Keratinocyte (primary cell): ENCODE results near the gene GEMIN5. TPM values are rescaled to one million over a fixed set of nuclear protein-coding genes. Genes with fewer than 3 reads are reported as not detected.

Experiments used
- DNase-seq: peaks from one replicate; pipeline ENCODE4 v3.0.0-alpha.2; 2011; ENCODE audit warnings: low read depth, missing footprints, low spot score
- FAIRE-seq: peaks from 2 replicates; lab custom pipeline; 2011; peaks lifted over from hg19 to GRCh38; lab: Jason Lieb, UNC
- H2AFZ ChIP-seq: 2 replicates; pipeline ENCODE4 v1.6.0; 2012; ENCODE audit warnings: low read length, control low read depth, inconsistent platforms; ENCODE audit not compliant: control insufficient read depth
- H3K27ac ChIP-seq: 2 replicates; pipeline ENCODE4 v1.5.1; 2011; ENCODE audit warnings: low read length; ENCODE audit not compliant: control insufficient read depth, insufficient read depth
- H3K27me3 ChIP-seq: 3 replicates; pipeline ENCODE4 v1.6.0; 2011; ENCODE audit warnings: low read length; ENCODE audit not compliant: control insufficient read depth, insufficient read depth; ENCODE audit errors: extremely low read depth
- H3K36me3 ChIP-seq, 2 experiments: 2 replicates in 1 of 2; 3 replicates in 1 of 2; pipeline ENCODE4 v1.5.1; 2011; ENCODE audit warnings: low read length in 2 of 2, mild to moderate bottlenecking in 1 of 2; ENCODE audit not compliant: control insufficient read depth in 2 of 2, insufficient read depth in 2 of 2; ENCODE audit errors: extremely low read depth in 1 of 2
- H3K4me1 ChIP-seq: 3 replicates; pipeline ENCODE4 v1.5.1; 2011; ENCODE audit warnings: low read length; ENCODE audit not compliant: control insufficient read depth, insufficient read depth; ENCODE audit errors: extremely low read depth
- H3K4me2 ChIP-seq: 3 replicates; pipeline ENCODE4 v1.6.0; 2011; ENCODE audit warnings: low read depth, low read length; ENCODE audit not compliant: control insufficient read depth, insufficient read depth; ENCODE audit errors: extremely low read depth
- H3K4me3 ChIP-seq, 3 experiments: fragments of 200-600 bp in 1 of 3; sonication (generic) in 1 of 3; 2 replicates in 2 of 3; 3 replicates in 1 of 3; pipeline ENCODE4 v1.5.1; 2011 to 2016; ENCODE audit warnings: low read length in 3 of 3, mild to moderate bottlenecking in 3 of 3, control low read depth in 2 of 3, inconsistent platforms in 1 of 3, low read depth in 1 of 3, mixed read lengths in 1 of 3, mixed run types in 1 of 3, moderate library complexity in 1 of 3; ENCODE audit not compliant: control insufficient read depth in 2 of 3, insufficient read depth in 2 of 3; ENCODE audit errors: extremely low read depth in 1 of 3
- H3K79me2 ChIP-seq: 2 replicates; pipeline ENCODE4 v1.6.0; 2012; ENCODE audit warnings: low read length; ENCODE audit not compliant: control insufficient read depth, insufficient read depth
- H3K9ac ChIP-seq: 3 replicates; pipeline ENCODE4 v1.6.0; 2011; ENCODE audit warnings: low read length; ENCODE audit not compliant: control insufficient read depth, insufficient read depth; ENCODE audit errors: extremely low read depth
- H3K9me1 ChIP-seq: 3 replicates; pipeline ENCODE4 v1.6.0; 2011; ENCODE audit warnings: low read length; ENCODE audit not compliant: control insufficient read depth, insufficient read depth; ENCODE audit errors: extremely low read depth
- H3K9me3 ChIP-seq: 2 replicates; pipeline ENCODE4 v1.5.1; 2012; ENCODE audit warnings: low read depth, low read length; ENCODE audit not compliant: control insufficient read depth
- H4K20me1 ChIP-seq: 3 replicates; pipeline ENCODE4 v1.6.0; 2011; ENCODE audit warnings: low read length; ENCODE audit not compliant: control insufficient read depth, insufficient read depth; ENCODE audit errors: extremely low read depth
- CTCF ChIP-seq, 3 experiments: IDR thresholded peaks in 1 of 3; conservative IDR thresholded peaks in 1 of 3; optimal IDR thresholded peaks in 1 of 3; 2 replicates in 2 of 3; 3 replicates in 1 of 3; pipeline versions ENCODE3 to v1.5.1; 2011; ENCODE audit warnings: low read length in 3 of 3, mild to moderate bottlenecking in 3 of 3, moderate library complexity in 2 of 3, control low read depth in 1 of 3, inconsistent platforms in 1 of 3; ENCODE audit not compliant: insufficient read depth in 2 of 3; ENCODE audit errors: extremely low read depth in 1 of 3
- EZH2 ChIP-seq: IDR thresholded peaks from one replicate; pipeline ENCODE4 v1.6.1; 2012; ENCODE audit warnings: inconsistent platforms, mild to moderate bottlenecking, low read length, moderate library complexity
- dilution Hi-C: fragments of 300-500 bp; cut with MboI; formaldehyde crosslinking; loops from one replicate; pipeline ENCODE4 v1.7.0; 2020; ENCODE audit warnings: low sequenced_read_pairs; ENCODE audit not compliant: extremely low pct_ligation_motif_present
- polyA plus RNA-seq, 5 experiments: library from polyadenylated mRNA; depleted of rRNA in 3 of 5; stranded (reverse) in 3 of 5; stranded (forward) in 1 of 5; unstranded in 1 of 5; fragments of >200 nt; gene quantifications; 1 replicate in 1 of 5; 2 replicates in 3 of 5; 3 replicates in 1 of 5; pipeline versions ENCODE4 v1.2.1 to v1.2.3, GENCODE V29; 2011 to 2012; ENCODE audit warnings: missing spikeins in 2 of 5, low read depth in 1 of 5, low replicate concordance in 1 of 5

Gene GEMIN5
- polyA plus RNA-seq, 1 donor (not counting 4 experiments of a cell fraction or from before 2014, with no cell fraction given): 12.5 TPM

GRCh38 chr5:154868702-154869101, 69.3 kb downstream of the GEMIN5 start:
- Histone ChIP-seq H3K9ac (no peak overlapping the region), H3K27me3 (no peaks in the 10 kb centered on the region), H3K4me1 (no peaks in the 10 kb centered on the region), H3K9me3 (no peaks in the 10 kb centered on the region), H4K20me1 (peaks cover 2% of the 10 kb centered on the region), H3K36me3 (peaks cover 16 to 36% of the 10 kb centered on the region in 2 experiments), H3K4me2 (no peak overlapping the region), H2AFZ (no peak overlapping the region), H3K4me3 (no peak overlapping the region), H3K79me2 (peaks cover 18% of the 10 kb centered on the region), H3K27ac (no peak overlapping the region), H3K9me1 (no peaks in the 10 kb centered on the region)
- DNase-seq (no peak), FAIRE-seq (no peak)
- dilution Hi-C loops: no loop called here
- TF ChIP-seq EZH2 (no peak), CTCF (optimal IDR thresholded peaks at IDR 0.05 in 1 of 3, IDR thresholded peaks at IDR 0.05 in 1 of 3, conservative IDR thresholded peaks at IDR 0.05 in 1 of 3; ENCODE audit: extremely low read depth in 1 of 3, insufficient read depth in 2 of 3, low read length in 3 of 3) (peak; percentile 10 to 32 (median 31))

DNA sequence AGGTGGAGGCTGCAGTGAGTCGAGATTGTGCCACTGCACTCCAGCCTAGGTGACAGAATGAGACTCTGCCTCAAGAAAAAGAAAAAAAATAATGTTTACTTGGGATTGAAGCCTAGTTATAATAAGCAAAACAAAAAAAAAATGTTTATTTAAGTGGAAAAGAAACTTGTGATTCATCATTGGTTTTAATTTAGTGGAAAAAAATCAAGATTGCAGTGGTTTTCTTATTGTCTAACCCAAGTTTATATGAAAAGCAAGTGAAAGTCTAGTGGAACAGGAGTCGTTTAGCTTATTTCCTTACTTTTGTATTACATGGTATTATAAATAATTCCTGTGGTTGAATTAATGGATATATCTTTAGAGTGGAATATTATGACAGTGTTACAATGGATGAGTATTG, 71.2 kb downstream of the GEMIN5 start:
- Histone ChIP-seq H3K27ac (no peak overlapping the region), H3K4me2 (no peak overlapping the region), H3K9me3 (no peaks in the 10 kb centered on the region), H3K27me3 (no peaks in the 10 kb centered on the region), H3K9ac (no peak overlapping the region), H4K20me1 (peaks cover 2% of the 10 kb centered on the region), H3K79me2 (peaks cover 36% of the 10 kb centered on the region), H3K4me3 (no peak overlapping the region), H3K9me1 (no peaks in the 10 kb centered on the region), H3K4me1 (no peaks in the 10 kb centered on the region), H3K36me3 (peaks cover 11 to 37% of the 10 kb centered on the region in 2 experiments), H2AFZ (no peak overlapping the region)
- dilution Hi-C loops: no loop called here
- FAIRE-seq: no peak
- no peak for TF ChIP-seq EZH2
- no peak for TF ChIP-seq CTCF (optimal IDR thresholded peaks at IDR 0.05 in 1 of 3, IDR thresholded peaks at IDR 0.05 in 1 of 3, conservative IDR thresholded peaks at IDR 0.05 in 1 of 3; ENCODE audit: extremely low read depth in 1 of 3, insufficient read depth in 2 of 3, low read length in 3 of 3)
- no peak for DNase-seq
